BLaER1 treated with 17β-estradiol and CSF1 and Interleukin-3, amounts not matched to agents 10 nM and 100 nM (cell line): ENCODE measurements around the gene SMC1A.
"Not testable (repeated sequence)": the region's sequence is repeated elsewhere in the genome, so short reads cannot be mapped to it uniquely, and the experiment has no call there.

Source experiments
- H3K27ac ChIP-seq, 11 experiments: shearing (Covaris generic); formaldehyde crosslinking; 2 replicates each; pipeline ENCODE4 v1.8.1; 2022
- H3K27me3 ChIP-seq, 11 experiments: shearing (Covaris generic); formaldehyde crosslinking; 2 replicates each; pipeline ENCODE4 v1.8.1; 2022
- H3K36me3 ChIP-seq, 11 experiments: shearing (Covaris generic); formaldehyde crosslinking; 2 replicates each; pipeline ENCODE4 v1.8.1; 2022
- H3K4me1 ChIP-seq, 10 experiments: shearing (Covaris generic); formaldehyde crosslinking; 2 replicates each; pipeline ENCODE4 v1.8.1; 2022
- H3K4me2 ChIP-seq, 11 experiments: shearing (Covaris generic); formaldehyde crosslinking; 2 replicates each; pipeline ENCODE4 v1.8.1; 2022
- H3K4me3 ChIP-seq, 10 experiments: shearing (Covaris generic); formaldehyde crosslinking; 2 replicates each; pipeline ENCODE4 v1.8.1; 2022
- H3K9ac ChIP-seq, 11 experiments: shearing (Covaris generic); formaldehyde crosslinking; 2 replicates each; pipeline ENCODE4 v1.8.1; 2022
- H3K9me3 ChIP-seq, 11 experiments: shearing (Covaris generic); formaldehyde crosslinking; replicated peaks in 1 of 11; 2 replicates each; pipeline ENCODE4 v1.8.1; 2022
- H4K20me1 ChIP-seq, 11 experiments: shearing (Covaris generic); formaldehyde crosslinking; 2 replicates each; pipeline ENCODE4 v1.8.1; 2022
- Cebpa-rat ChIP-seq, 11 experiments: shearing (Covaris generic); IDR thresholded peaks; 2 replicates each; pipeline ENCODE4 v1.8.1; 2022

SMC1A gene

GRCh38 chrX:53422086-53422860, at the start of gene SMC1A:
Gene SMC1A (minus strand): TSS chrX:53422654. CDS start chrX:53422600, 54 bp downstream.
- peaks cover 12 to 22% (median 17%) of the 10 kb centered on the region in 10 experiments for H3K4me1 ChIP-seq
- H4K20me1 ChIP-seq, result peaks cover 13 to 49% (median 47%) of the 10 kb centered on the region in 11 experiments; a peak in 21 of 22 replicates

GRCh38 chrX:53471346-53471745, 48.9 kb upstream of the SMC1A start:
- H3K9me3 ChIP-seq, result 0 out of 22 replicates have a peak, but pooled peaks cover 0 to 3% (median 0%) of the 10 kb centered on the region in 11 experiments
- TF ChIP-seq Cebpa-rat (IDR thresholded peaks at IDR 0.05), result no peak

More at GRCh38 chrX:53422086-53422860, at the start of gene SMC1A:
- Histone ChIP-seq H3K27me3 (peaks cover 17 to 89% (median 69%) of the 10 kb centered on the region in 11 experiments), H3K36me3 (peaks cover 0 to 17% (median 5%) of the 10 kb centered on the region in 11 experiments; a peak in 6 of 22 replicates), H3K9ac (peak within 1 kb of the TSS; percentile 87 to 97 (median 95)), H3K4me2 (peak within 1 kb of the TSS; percentile 69 to 86 (median 80)), H3K4me3 (peak within 1 kb of the TSS; percentile 55 to 78 (median 70)), H3K27ac (peak within 1 kb of the TSS; percentile 88 to 97 (median 95)), H3K9me3 (peaks cover 0 to 8% (median 0%) of the 10 kb centered on the region in 11 experiments; a peak in 5 of 22 replicates)
- no peak for TF ChIP-seq Cebpa-rat (IDR thresholded peaks at IDR 0.05)

GRCh38 chrX:53468659-53469058, 46.2 kb upstream of the SMC1A start:
- not testable (repeated sequence) for H3K9me3 ChIP-seq, H3K4me3 ChIP-seq, H3K27ac ChIP-seq, H3K4me2 ChIP-seq, H3K9ac ChIP-seq, H3K36me3 ChIP-seq, H3K4me1 ChIP-seq, H4K20me1 ChIP-seq
- peaks cover 32 to 79% (median 56%) of the 10 kb centered on the region in 11 experiments for H3K27me3 ChIP-seq

More at GRCh38 chrX:53471346-53471745, 48.9 kb upstream of the SMC1A start:
- peaks cover 0 to 12% (median 0%) of the 10 kb centered on the region in 10 experiments; a peak in 5 of 20 replicates for H3K4me1 ChIP-seq
- H3K9ac ChIP-seq, result no peak overlapping the region
- H4K20me1 ChIP-seq, result no peaks in the 10 kb centered on the region
- H3K4me3 ChIP-seq, result no peak overlapping the region
- H3K27ac ChIP-seq, result no peak overlapping the region
- H3K36me3 ChIP-seq, result no peaks in the 10 kb centered on the region
- H3K27me3 ChIP-seq, result peaks cover 39 to 91% (median 70%) of the 10 kb centered on the region in 11 experiments
- no peak overlapping the region for H3K4me2 ChIP-seq

- H3K27me3 ChIP-seq, result peaks cover 42 to 79% (median 66%) of the 10 kb centered on the region in 11 experiments
- no peak overlapping the region for H3K4me3 ChIP-seq
- H3K4me1 ChIP-seq, result peaks cover 0 to 12% (median 0%) of the 10 kb centered on the region in 10 experiments; a peak in 3 of 20 replicates
Observed at GRCh38 chrX:53458082-53458481, 35.6 kb upstream of the SMC1A start.

GRCh38 chrX:53456254-53456653, 33.8 kb upstream of the SMC1A start:
- H3K36me3 ChIP-seq, result no peaks in the 10 kb centered on the region
- H4K20me1 ChIP-seq, result no peaks in the 10 kb centered on the region
- peaks cover 0 to 12% (median 0%) of the 10 kb centered on the region in 10 experiments; a peak in 3 of 20 replicates for H3K4me1 ChIP-seq
- peaks cover 42 to 88% (median 71%) of the 10 kb centered on the region in 11 experiments for H3K27me3 ChIP-seq
- peak overlapping the region in 3 of 11 experiments; percentile 2 to 32 (median 24); a peak in 5 of 22 replicates for H3K4me2 ChIP-seq
- peak overlapping the region in 3 of 11 experiments; percentile 7 to 47 (median 42); a peak in 4 of 22 replicates for H3K27ac ChIP-seq
- H3K9me3 ChIP-seq, result peaks cover 0 to 6% (median 0%) of the 10 kb centered on the region in 11 experiments; a peak in 2 of 22 replicates
- no peak overlapping the region; a peak in 1 of 22 replicates for H3K9ac ChIP-seq
- no peak overlapping the region for H3K4me3 ChIP-seq
- TF ChIP-seq Cebpa-rat (IDR thresholded peaks at IDR 0.05), result no peak

More at GRCh38 chrX:53458082-53458481, 35.6 kb upstream of the SMC1A start:
- TF ChIP-seq Cebpa-rat (IDR thresholded peaks at IDR 0.05), result no peak
- no peaks in the 10 kb centered on the region for H3K36me3 ChIP-seq
- H3K4me2 ChIP-seq, result no peak overlapping the region
- no peak overlapping the region for H3K9ac ChIP-seq
- H3K9me3 ChIP-seq, result peaks cover 0 to 6% (median 0%) of the 10 kb centered on the region in 11 experiments; a peak in 2 of 22 replicates
- no peak overlapping the region for H3K27ac ChIP-seq
- no peaks in the 10 kb centered on the region for H4K20me1 ChIP-seq

- no peak overlapping the region for H3K27ac ChIP-seq
- peaks cover 54 to 87% (median 70%) of the 10 kb centered on the region in 11 experiments for H3K27me3 ChIP-seq
- no peak overlapping the region for H3K4me3 ChIP-seq
- H3K9me3 ChIP-seq, result peaks cover 0 to 6% (median 0%) of the 10 kb centered on the region in 11 experiments; a peak in 2 of 22 replicates
- peaks cover 0 to 12% (median 0%) of the 10 kb centered on the region in 10 experiments; a peak in 3 of 20 replicates for H3K4me1 ChIP-seq
- no peak for TF ChIP-seq Cebpa-rat (IDR thresholded peaks at IDR 0.05)
- no peaks in the 10 kb centered on the region; a peak in 3 of 22 replicates for H4K20me1 ChIP-seq
- H3K9ac ChIP-seq, result no peak overlapping the region
- no peak overlapping the region for H3K4me2 ChIP-seq
- H3K36me3 ChIP-seq, result no peaks in the 10 kb centered on the region
Observed at GRCh38 chrX:53452812-53453211, 30.4 kb upstream of the SMC1A start.

GRCh38 chrX:53449632-53450031, 27.2 kb upstream of the SMC1A start:
- TF ChIP-seq Cebpa-rat (IDR thresholded peaks at IDR 0.05), result no peak
- Histone ChIP-seq H4K20me1 (no peaks in the 10 kb centered on the region; a peak in 3 of 22 replicates), H3K27me3 (peaks cover 40 to 76% (median 59%) of the 10 kb centered on the region in 11 experiments), H3K4me3 (no peak overlapping the region), H3K9ac (no peak overlapping the region), H3K4me2 (no peak overlapping the region), H3K36me3 (no peaks in the 10 kb centered on the region), H3K4me1 (no peaks in the 10 kb centered on the region), H3K9me3 (no peaks in the 10 kb centered on the region), H3K27ac (no peak overlapping the region)

- TF ChIP-seq Cebpa-rat (IDR thresholded peaks at IDR 0.05), result no peak
- no peaks in the 10 kb centered on the region for H3K9me3 ChIP-seq
- peaks cover 35 to 71% (median 52%) of the 10 kb centered on the region in 11 experiments for H3K27me3 ChIP-seq
- no peak overlapping the region for H3K27ac ChIP-seq
- no peak overlapping the region for H3K4me2 ChIP-seq
- H3K4me3 ChIP-seq, result no peak overlapping the region
- no peak overlapping the region for H3K9ac ChIP-seq
- H3K4me1 ChIP-seq, result peaks cover under 1 to 6% (median 1%) of the 10 kb centered on the region in 10 experiments; a peak in 15 of 20 replicates
- H4K20me1 ChIP-seq, result no peaks in the 10 kb centered on the region; a peak in 3 of 22 replicates
- H3K36me3 ChIP-seq, result no peaks in the 10 kb centered on the region
Observed at GRCh38 chrX:53447441-53447840, 25.0 kb upstream of the SMC1A start.

- no peaks in the 10 kb centered on the region for H3K36me3 ChIP-seq
- peaks cover 8 to 21% (median 16%) of the 10 kb centered on the region in 10 experiments; a peak in 19 of 20 replicates for H3K4me1 ChIP-seq
- no peak overlapping the region for H3K9ac ChIP-seq
- no peak overlapping the region for H3K4me2 ChIP-seq
- H3K27ac ChIP-seq, result no peak overlapping the region
- H3K27me3 ChIP-seq, result peaks cover 40 to 83% (median 54%) of the 10 kb centered on the region in 11 experiments
- no peak overlapping the region for H3K4me3 ChIP-seq
- no peak for TF ChIP-seq Cebpa-rat (IDR thresholded peaks at IDR 0.05)
- no peaks in the 10 kb centered on the region; a peak in 3 of 22 replicates for H4K20me1 ChIP-seq
- no peaks in the 10 kb centered on the region for H3K9me3 ChIP-seq
Observed at GRCh38 chrX:53445977-53446376, 23.5 kb upstream of the SMC1A start.
